Mucosa of descending colon (tissue), 3 donors: ENCODE data around the gene CEP104. TPM values are rescaled to one million over a fixed set of nuclear protein-coding genes. Genes with fewer than 3 reads are reported as not detected.

Experiments
- ATAC-seq: fragments of 200-7000 bp; cut with Tn5 transposase; one replicate; pipeline ENCODE4 v1.9.1; 2020; ENCODE audit warnings: mild to moderate bottlenecking, moderate library complexity
- DNase-seq, 3 donors: peaks; one replicate each; pipeline ENCODE4 v3.0.0-alpha.2; 2020
- H3K36me3 ChIP-seq: fragments of 200-600 bp; one replicate; pipeline ENCODE4 v1.8.0; 2021; ENCODE audit warnings: low read depth, mild to moderate bottlenecking
- H3K4me1 ChIP-seq: fragments of 200-600 bp; one replicate; pipeline ENCODE4 v1.8.0; 2021; ENCODE audit warnings: low read depth, mild to moderate bottlenecking
- H3K4me3 ChIP-seq: fragments of 200-600 bp; one replicate; pipeline ENCODE4 v1.8.0; 2021; ENCODE audit warnings: mild to moderate bottlenecking
- H3K9me3 ChIP-seq: fragments of 200-600 bp; one replicate; pipeline ENCODE4 v1.8.0; 2021; ENCODE audit warnings: mild to moderate bottlenecking
- intact Hi-C, 2 donors: fragments of 100-400 bp; cut with DNase I in 1 of 2; cut with micrococcal nuclease in 1 of 2; formaldehyde crosslinking; loops; one replicate each; pipeline versions ENCODE4 v1.11.0 to v1.11.1; 2022; cut with DNase I, micrococcal nuclease
- total RNA-seq, 3 donors: library from RNA; stranded (reverse); fragmentation: NEBNext Ultra II Directional in 2 of 3; extraction: Animal tissue kit (Norgen Biotek cat#: 25700) in 2 of 3; gene quantifications; one replicate each; pipeline versions ENCODE4 v1.2.1 to v1.2.4, GENCODE V29; 2021 to 2023
- TF ChIP-seq, protein P1 (sequence below): fragments of 200-600 bp; IDR thresholded peaks from one replicate; pipeline ENCODE4 v1.8.0; 2022; ENCODE audit warnings: antibody characterized with exemption, mild to moderate bottlenecking
- donor health status: DM: no; HTN: no; CAD: no; lungs with moderate emphysema.
- donor health status: DM: no; HTN: no; CAD: no.
- donor health status: DM: no; HTN: yes; CAD: no.

Gene CEP104
- total RNA-seq, 3 donors from 2014 or later, result 33.4 to 62.0 (median 36.1) TPM

DNA sequence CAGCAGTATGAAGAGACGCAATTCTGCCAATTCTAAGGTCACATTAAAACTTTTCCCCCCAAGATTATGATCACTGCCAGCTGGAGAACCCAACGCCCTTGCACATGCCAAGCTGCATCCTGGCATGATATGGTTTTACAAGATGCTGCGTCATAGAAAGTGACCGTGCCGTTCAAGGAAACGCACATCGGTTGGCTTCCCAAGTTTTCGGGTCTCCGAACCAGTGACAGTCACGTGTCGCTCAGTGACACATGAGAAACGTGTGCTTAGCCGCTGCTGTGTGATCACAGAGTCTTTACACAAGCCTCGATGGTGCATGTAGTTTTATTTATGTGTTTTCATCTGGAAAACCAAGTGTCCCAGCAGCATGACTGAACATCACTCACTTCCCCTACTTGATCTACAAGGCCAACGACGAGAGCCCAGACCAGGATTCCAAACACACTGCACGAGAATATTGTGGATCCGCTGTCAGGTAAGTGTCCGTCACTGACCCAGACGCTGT lies 77.0 kb downstream of the CEP104 start:
- ATAC-seq, result no peak

DNA sequence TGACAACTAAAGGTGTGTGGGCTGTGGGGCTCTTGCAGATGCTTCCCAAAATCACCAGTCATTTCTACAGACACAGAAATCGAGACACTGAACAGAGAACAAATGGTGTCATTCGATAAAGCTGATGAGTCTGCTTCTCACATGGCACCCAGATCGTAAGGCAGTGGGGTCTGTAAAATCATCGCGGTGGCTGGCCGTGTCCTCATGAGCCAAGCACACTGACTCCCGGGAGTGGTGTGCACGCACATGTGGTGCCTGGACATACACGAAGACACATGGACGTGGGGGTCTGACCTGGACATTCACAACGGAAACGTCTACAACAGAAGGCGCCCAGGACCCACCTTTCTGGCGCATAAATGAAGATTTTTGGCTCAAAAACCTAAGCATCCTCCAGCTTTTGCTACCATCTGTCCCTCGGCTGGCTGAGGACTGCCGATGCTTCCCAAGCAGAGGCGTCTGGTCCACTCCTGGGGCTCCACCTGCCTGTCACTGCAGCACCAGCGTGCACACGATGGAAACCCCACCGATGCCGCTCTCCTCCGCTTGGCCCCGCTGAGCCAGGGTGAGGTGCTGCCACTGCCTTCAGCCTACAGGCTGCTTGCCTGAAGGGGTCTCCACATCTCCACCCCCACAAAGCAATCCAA lies 77.6 kb downstream of the CEP104 start:
- no peaks in the 10 kb centered on the region for H3K9me3 ChIP-seq
- ATAC-seq (no peak), DNase-seq (peak in 1 of 3 donors; percentile 36)
- no peak overlapping the region for H3K4me3 ChIP-seq
- intact Hi-C loops, result no loop called here
- TF ChIP-seq, protein P1, sequence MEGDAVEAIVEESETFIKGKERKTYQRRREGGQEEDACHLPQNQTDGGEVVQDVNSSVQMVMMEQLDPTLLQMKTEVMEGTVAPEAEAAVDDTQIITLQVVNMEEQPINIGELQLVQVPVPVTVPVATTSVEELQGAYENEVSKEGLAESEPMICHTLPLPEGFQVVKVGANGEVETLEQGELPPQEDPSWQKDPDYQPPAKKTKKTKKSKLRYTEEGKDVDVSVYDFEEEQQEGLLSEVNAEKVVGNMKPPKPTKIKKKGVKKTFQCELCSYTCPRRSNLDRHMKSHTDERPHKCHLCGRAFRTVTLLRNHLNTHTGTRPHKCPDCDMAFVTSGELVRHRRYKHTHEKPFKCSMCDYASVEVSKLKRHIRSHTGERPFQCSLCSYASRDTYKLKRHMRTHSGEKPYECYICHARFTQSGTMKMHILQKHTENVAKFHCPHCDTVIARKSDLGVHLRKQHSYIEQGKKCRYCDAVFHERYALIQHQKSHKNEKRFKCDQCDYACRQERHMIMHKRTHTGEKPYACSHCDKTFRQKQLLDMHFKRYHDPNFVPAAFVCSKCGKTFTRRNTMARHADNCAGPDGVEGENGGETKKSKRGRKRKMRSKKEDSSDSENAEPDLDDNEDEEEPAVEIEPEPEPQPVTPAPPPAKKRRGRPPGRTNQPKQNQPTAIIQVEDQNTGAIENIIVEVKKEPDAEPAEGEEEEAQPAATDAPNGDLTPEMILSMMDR, result no peak
- peaks cover 14% of the 10 kb centered on the region for H3K4me1 ChIP-seq
- H3K36me3 ChIP-seq, result peaks cover 14% of the 10 kb centered on the region

More for the DNA sequence above, 77.0 kb downstream of the CEP104 start:
- H3K9me3 ChIP-seq, result no peaks in the 10 kb centered on the region
- H3K4me3 ChIP-seq, result no peak overlapping the region
- peaks cover 14% of the 10 kb centered on the region for H3K4me1 ChIP-seq
- H3K36me3 ChIP-seq, result peaks cover 17% of the 10 kb centered on the region
- no peak for DNase-seq
- intact Hi-C loops, result no loop called here
- TF ChIP-seq, protein P1, result no peak

DNA sequence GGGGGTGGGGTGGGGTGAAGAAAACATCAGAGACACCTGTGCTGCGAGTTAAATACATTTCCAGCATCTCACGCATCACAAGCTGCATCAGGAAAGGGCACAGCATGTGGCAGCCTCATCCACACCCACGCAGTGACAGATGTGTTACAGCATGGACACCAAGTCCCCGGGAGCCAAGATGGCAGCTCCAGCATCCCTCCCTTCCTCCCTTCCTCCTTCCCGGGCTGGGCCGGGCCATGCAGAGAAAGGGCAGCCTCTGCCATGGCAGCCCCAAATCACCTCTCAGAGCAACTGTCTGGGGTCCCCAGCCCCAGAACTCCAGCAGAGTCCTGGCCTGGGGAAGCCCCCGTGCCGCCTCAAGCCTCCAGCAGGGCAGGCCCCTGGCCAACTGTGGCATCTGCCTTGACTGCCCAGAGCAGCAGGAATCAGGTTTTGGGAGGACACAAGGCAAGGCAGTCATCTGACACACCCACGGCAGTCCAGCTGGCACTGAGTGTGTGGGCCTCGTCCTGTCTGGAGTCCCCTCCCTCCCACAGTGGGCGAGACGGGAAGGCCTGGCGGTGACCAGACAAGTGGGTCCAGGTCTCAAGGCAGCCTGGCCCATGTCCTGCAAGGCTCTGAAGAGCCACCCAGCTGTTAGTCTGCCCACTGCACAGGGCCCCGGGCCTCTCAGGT lies 78.3 kb downstream of the CEP104 start:
- H3K4me1 ChIP-seq, result peaks cover 14% of the 10 kb centered on the region
- H3K9me3 ChIP-seq, result no peaks in the 10 kb centered on the region
- no peak for ATAC-seq
- no peak overlapping the region for H3K4me3 ChIP-seq
- intact Hi-C loops, result no loop called here
- peak in 1 of 3 donors; percentile 45 for DNase-seq
- TF ChIP-seq, protein P1, result no peak
- H3K36me3 ChIP-seq, result peaks cover 8% of the 10 kb centered on the region

DNA sequence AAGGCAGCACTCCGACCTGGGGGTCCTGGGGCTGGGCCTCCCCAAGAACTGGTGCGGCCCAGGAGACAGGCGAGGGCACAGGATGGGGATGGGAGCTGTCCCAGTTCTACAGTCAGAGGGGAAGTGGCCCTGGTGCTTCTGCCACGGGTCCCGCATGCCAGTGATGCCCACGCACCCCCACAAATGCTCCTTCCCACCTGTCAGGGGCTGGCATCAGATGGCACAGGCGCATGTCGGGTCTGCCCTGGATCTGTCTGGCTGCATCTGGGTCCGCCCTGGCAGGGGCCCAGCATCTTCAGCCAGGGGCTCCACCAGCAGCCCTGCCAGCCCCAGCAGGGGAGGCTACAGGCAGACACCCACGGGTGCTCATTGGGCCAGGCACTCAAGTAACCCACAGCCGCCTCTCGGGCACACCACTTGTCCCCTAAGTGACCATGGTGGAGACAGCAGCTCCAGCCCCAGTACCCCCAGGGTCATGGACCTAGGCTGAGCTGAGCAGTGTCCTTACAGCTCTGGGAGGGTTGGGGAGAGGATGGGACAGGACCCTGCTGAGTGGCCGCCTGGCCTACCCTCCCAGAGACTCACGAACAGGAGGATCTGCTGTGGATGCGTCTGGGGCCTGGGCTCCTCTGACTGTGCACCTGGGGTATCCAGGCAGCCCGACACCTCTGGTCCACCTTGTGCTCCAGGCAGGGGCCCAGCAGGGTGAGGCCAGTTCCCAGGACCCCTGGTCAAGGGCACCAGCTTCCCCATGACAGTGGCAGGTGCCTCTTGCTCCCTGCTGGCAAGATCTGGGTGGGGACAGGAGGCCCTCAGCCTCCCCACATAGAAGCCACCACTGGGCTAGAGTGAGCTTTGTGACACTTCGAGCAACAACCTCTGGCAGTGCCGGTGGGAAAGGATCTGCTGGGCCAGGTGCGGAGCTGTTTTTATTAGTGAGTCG lies 79.1 kb downstream of the CEP104 start:
- TF ChIP-seq, protein P1, result no peak
- peak in 2 of 3 donors; percentile 19 to 46 for DNase-seq
- Histone ChIP-seq H3K4me1 (peaks cover 17% of the 10 kb centered on the region), H3K36me3 (peaks cover 6% of the 10 kb centered on the region), H3K9me3 (no peaks in the 10 kb centered on the region), H3K4me3 (no peak overlapping the region)
- ATAC-seq, result no peak
- intact Hi-C loops, result no loop called here

DNA sequence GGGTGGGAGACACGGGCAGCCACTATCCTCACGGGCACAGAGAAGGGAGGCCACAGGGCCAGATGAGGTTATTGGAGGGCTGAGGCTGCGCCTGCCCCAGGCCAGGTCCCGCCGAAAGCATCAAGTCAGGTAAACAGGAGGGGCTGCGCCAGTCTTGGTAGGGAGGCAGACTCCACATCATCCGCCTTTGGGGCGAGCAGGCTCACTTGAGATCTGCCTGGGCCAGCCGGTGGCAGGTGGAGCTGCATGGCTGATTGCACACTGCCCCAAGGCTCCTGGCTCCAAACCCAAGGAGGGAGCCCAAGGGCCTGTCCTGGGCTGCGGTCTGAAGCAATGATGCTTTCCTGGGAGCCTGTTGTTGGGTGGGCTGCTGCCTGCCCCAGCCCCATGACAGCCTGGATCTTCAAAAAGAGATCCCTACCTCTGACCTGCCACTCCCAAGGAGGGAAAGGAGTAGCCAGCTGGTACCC lies 79.9 kb downstream of the CEP104 start:
- DNase-seq (no peak), ATAC-seq (no peak)
- H3K36me3 ChIP-seq, result no peaks in the 10 kb centered on the region
- H3K4me3 ChIP-seq, result no peak overlapping the region
- no peaks in the 10 kb centered on the region for H3K9me3 ChIP-seq
- intact Hi-C loops, result no loop called here
- peaks cover 18% of the 10 kb centered on the region for H3K4me1 ChIP-seq
- TF ChIP-seq, protein P1, result no peak
